Peyer's patch (tissue), 4 donors: Measurements from ENCODE around the gene PRPF6. TPM values are rescaled to one million over a fixed set of nuclear protein-coding genes. Genes with fewer than 3 reads are reported as not detected.

ENCODE experiments used
- DNase-seq, 3 donors: peaks; one replicate each; pipeline ENCODE4 v3.0.0-alpha.2; 2017 to 2019
- H3K27ac ChIP-seq, 4 donors: fragments of 200-600 bp; sonication (generic); one replicate each; pipeline ENCODE4 v1.5.1; 2016 to 2019
- H3K27me3 ChIP-seq, 2 donors: fragments of 200-600 bp; sonication (generic); one replicate each; pipeline ENCODE4 v1.5.1; 2019
- H3K36me3 ChIP-seq, 3 donors: fragments of 200-600 bp; sonication (generic); one replicate each; pipeline ENCODE4 v1.5.1; 2016 to 2019
- H3K4me1 ChIP-seq, 4 donors: fragments of 200-600 bp; sonication (generic); one replicate each; pipeline ENCODE4 v1.5.1; 2016 to 2019
- H3K4me3 ChIP-seq, 4 donors: fragments of 200-600 bp; sonication (generic); 1 replicate in 3 of 4; 2 replicates in 1 of 4; pipeline ENCODE4 v1.5.1; 2016 to 2019; ENCODE audit warnings: mild to moderate bottlenecking in 1 of 4
- H3K9me3 ChIP-seq, 4 donors: fragments of 200-600 bp; sonication (generic); one replicate each; pipeline ENCODE4 v1.5.1; 2016 to 2019; ENCODE audit warnings: mild to moderate bottlenecking in 1 of 4
- POLR2A ChIP-seq, 2 donors: fragments of 450-650 bp; IDR thresholded peaks; one replicate each; pipeline ENCODE4 v1.5.1; 2017; ENCODE audit warnings: antibody characterized with exemption in 2 of 2, mild to moderate bottlenecking in 2 of 2, moderate library complexity in 2 of 2
- total RNA-seq, 4 donors: library from RNA; depleted of rRNA; stranded (reverse); fragments of >200 nt; gene quantifications; one replicate each; pipeline ENCODE4 v1.1.0, GENCODE V29; 2016
- TF ChIP-seq, protein P1 (sequence below), 6 experiments: fragments of 450-650 bp in 4 of 6; fragments of 200-600 bp in 2 of 6; sonication (generic) in 1 of 6; IDR thresholded peaks; one replicate each; pipeline ENCODE4 v1.5.1; 2017 to 2019; ENCODE audit warnings: antibody characterized with exemption in 6 of 6, mild to moderate bottlenecking in 3 of 6, moderate library complexity in 1 of 6

Gene PRPF6
- total RNA-seq, 4 donors from 2014 or later: 49.6 to 95.7 (median 64.2) TPM

- TF ChIP-seq, protein P1, sequence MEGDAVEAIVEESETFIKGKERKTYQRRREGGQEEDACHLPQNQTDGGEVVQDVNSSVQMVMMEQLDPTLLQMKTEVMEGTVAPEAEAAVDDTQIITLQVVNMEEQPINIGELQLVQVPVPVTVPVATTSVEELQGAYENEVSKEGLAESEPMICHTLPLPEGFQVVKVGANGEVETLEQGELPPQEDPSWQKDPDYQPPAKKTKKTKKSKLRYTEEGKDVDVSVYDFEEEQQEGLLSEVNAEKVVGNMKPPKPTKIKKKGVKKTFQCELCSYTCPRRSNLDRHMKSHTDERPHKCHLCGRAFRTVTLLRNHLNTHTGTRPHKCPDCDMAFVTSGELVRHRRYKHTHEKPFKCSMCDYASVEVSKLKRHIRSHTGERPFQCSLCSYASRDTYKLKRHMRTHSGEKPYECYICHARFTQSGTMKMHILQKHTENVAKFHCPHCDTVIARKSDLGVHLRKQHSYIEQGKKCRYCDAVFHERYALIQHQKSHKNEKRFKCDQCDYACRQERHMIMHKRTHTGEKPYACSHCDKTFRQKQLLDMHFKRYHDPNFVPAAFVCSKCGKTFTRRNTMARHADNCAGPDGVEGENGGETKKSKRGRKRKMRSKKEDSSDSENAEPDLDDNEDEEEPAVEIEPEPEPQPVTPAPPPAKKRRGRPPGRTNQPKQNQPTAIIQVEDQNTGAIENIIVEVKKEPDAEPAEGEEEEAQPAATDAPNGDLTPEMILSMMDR (IDR thresholded peaks at IDR 0.05): no peak
- no peak for TF ChIP-seq POLR2A (IDR thresholded peaks at IDR 0.05)
- H3K27me3 ChIP-seq: no peaks in the 10 kb centered on the region
- no peaks in the 10 kb centered on the region for H3K9me3 ChIP-seq
- peaks cover 2 to 45% (median 23%) of the 10 kb centered on the region in 4 donors for H3K4me1 ChIP-seq
- peaks cover 0 to under 1% (median 0%) of the 10 kb centered on the region in 3 donors for H3K36me3 ChIP-seq
- H3K4me3 ChIP-seq: no peak overlapping the region
- DNase-seq: peak in 1 of 3 donors; percentile 50
- H3K27ac ChIP-seq: peak overlapping the region in 2 of 4 donors; percentile 88 to 91
These were observed 3.1 kb upstream of the PRPF6 start for GRCh38 chr20:63977739-63978276.

DNA sequence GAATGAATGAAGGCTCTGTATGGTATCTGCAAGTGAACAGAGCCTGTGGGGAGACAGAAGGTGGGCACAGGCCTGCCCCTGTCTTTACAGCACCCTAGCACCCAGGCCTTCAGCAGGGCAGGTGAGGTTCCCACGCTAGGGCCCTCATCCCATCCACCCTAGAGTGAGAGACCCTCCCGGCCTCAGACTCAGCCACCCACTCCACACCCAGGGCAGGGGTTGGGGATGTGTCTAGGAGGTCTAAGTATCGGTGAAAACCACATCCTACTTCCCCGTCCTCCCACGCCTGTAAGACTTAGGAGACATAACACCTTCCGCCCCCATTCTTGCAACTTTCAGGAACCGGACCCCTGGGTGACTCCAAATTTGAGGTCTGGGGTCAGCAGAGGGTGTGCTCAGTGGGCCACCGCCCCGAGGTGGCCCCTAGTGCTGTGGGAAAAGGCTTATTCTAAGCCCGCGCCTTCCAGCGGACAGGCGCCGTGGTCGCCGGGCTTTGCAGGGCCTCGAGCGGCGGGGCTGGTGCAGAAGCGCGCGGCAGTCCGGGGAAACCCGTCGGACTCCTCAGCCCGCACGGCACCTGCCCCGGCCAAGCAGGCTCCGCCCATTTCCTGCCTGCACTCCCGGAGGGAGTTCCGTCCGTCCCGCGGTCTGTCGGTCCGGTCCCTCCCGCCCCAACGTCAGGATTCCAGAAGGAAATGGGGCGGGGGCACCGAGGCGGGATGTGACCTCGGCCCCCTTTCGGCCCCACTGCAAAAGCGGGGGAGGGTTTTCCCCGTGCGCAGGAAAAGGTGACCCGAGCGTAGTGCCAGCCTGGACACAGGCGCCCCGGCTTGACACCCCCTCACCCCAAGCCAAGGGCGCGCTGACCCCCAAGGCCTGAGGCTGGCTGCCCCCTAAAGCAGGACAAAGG is 2.4 kb upstream of the PRPF6 start:
- peak in 1 of 2 donors; percentile 34 for TF ChIP-seq POLR2A (IDR thresholded peaks at IDR 0.05)
- TF ChIP-seq, protein P1 (IDR thresholded peaks at IDR 0.05): no peak
- Histone ChIP-seq H3K4me3 (peak overlapping the region; percentile 59 to 92 (median 84)), H3K9me3 (no peaks in the 10 kb centered on the region), H3K4me1 (peaks cover 2 to 46% (median 23%) of the 10 kb centered on the region in 4 donors), H3K36me3 (peaks cover 0 to 8% (median 0%) of the 10 kb centered on the region in 3 donors), H3K27ac (peak overlapping the region; percentile 73 to 91 (median 82)), H3K27me3 (no peaks in the 10 kb centered on the region)
- peak; percentile 82 to 92 (median 86) for DNase-seq

- peaks cover 0 to 14% (median 0%) of the 10 kb centered on the region in 3 donors for H3K36me3 ChIP-seq
- TF ChIP-seq, protein P1 (IDR thresholded peaks at IDR 0.05): no peak
- no peak for TF ChIP-seq POLR2A (IDR thresholded peaks at IDR 0.05)
- peak overlapping the region; percentile 73 to 91 (median 82) for H3K27ac ChIP-seq
- H3K4me3 ChIP-seq: peak overlapping the region; percentile 59 to 92 (median 84)
- H3K27me3 ChIP-seq: no peaks in the 10 kb centered on the region
- H3K4me1 ChIP-seq: peaks cover 2 to 44% (median 23%) of the 10 kb centered on the region in 4 donors
- no peaks in the 10 kb centered on the region for H3K9me3 ChIP-seq
- no peak for DNase-seq
These were observed 1.7 kb upstream of the PRPF6 start for GRCh38 chr20:63979229-63979556.

- H3K4me1 ChIP-seq: peaks cover 2 to 44% (median 23%) of the 10 kb centered on the region in 4 donors
- no peaks in the 10 kb centered on the region for H3K27me3 ChIP-seq
- DNase-seq: peak; percentile 69 to 78 (median 73)
- peak in 1 of 2 donors; percentile 10 for TF ChIP-seq POLR2A (IDR thresholded peaks at IDR 0.05)
- TF ChIP-seq, protein P1 (IDR thresholded peaks at IDR 0.05): peak in 4 of 6 experiments; percentile 36 to 51 (median 43)
- H3K9me3 ChIP-seq: no peaks in the 10 kb centered on the region
- H3K27ac ChIP-seq: peak within 1 kb of the TSS; percentile 80 to 91 (median 90)
- H3K36me3 ChIP-seq: peaks cover 0 to 20% (median 0%) of the 10 kb centered on the region in 3 donors
- peak within 1 kb of the TSS; percentile 79 to 92 (median 91) for H3K4me3 ChIP-seq
These were observed 1.2 kb upstream of the PRPF6 start, which contains the start of gene SAMD10 for GRCh38 chr20:63979557-63980316. SAMD10 (minus strand) TSS chr20:63979642; CDS start chr20:63979467, 175 bp downstream.

DNA sequence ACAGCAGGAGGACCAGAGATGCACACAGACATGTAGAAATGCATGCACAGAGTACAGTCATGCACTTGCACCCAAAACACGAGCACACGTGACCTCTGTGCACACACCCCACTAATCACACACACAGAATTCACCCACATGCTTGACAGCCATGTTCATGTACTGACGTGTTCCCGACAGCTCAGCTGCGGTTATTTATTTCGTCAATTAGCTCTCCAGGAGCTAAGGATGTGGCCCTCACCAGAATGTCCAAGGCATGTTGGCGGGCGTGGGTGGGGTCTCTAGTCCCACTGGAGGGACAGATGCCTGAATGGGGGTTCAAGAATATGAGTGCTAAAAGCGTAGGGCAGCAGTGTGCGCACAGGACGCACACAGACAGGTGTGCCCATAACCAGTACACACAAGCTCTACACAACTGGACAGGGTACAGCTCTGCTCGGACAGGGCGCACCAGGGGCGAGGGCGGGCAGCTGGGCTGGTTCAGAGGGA is 571 bp upstream of the PRPF6 start:
- peak overlapping the region; percentile 79 to 92 (median 91) for H3K4me3 ChIP-seq
- peaks cover 2 to 44% (median 23%) of the 10 kb centered on the region in 4 donors for H3K4me1 ChIP-seq
- DNase-seq: peak in 1 of 3 donors; percentile 26
- TF ChIP-seq, protein P1 (IDR thresholded peaks at IDR 0.05): no peak
- no peak for TF ChIP-seq POLR2A (IDR thresholded peaks at IDR 0.05)
- H3K27me3 ChIP-seq: no peaks in the 10 kb centered on the region
- no peaks in the 10 kb centered on the region for H3K9me3 ChIP-seq
- peaks cover 0 to 26% (median 0%) of the 10 kb centered on the region in 3 donors for H3K36me3 ChIP-seq
- peak overlapping the region; percentile 80 to 91 (median 90) for H3K27ac ChIP-seq
